Gastrocnemius medialis (tissue), 4 donors: ENCODE measurements around the gene MGRN1.

ENCODE experiments used
- POLR2A ChIP-seq, 2 donors: fragments of 450-650 bp; IDR thresholded peaks; one replicate each; pipeline ENCODE4 v1.6.1; 2017; ENCODE audit warnings: antibody characterized with exemption in 2 of 2, mild to moderate bottlenecking in 2 of 2, moderate library complexity in 2 of 2
- TF ChIP-seq, protein P1 (sequence below), 5 experiments: fragments of 450-650 bp in 3 of 5; fragments of 200-600 bp in 2 of 5; sonication (generic) in 2 of 5; IDR thresholded peaks in 4 of 5; conservative IDR thresholded peaks in 1 of 5; 1 replicate in 4 of 5; 2 replicates in 1 of 5; pipeline ENCODE4 v1.5.1; 2016 to 2019; ENCODE audit warnings: antibody characterized with exemption in 5 of 5, mild to moderate bottlenecking in 3 of 5, moderate library complexity in 3 of 5

DNA sequence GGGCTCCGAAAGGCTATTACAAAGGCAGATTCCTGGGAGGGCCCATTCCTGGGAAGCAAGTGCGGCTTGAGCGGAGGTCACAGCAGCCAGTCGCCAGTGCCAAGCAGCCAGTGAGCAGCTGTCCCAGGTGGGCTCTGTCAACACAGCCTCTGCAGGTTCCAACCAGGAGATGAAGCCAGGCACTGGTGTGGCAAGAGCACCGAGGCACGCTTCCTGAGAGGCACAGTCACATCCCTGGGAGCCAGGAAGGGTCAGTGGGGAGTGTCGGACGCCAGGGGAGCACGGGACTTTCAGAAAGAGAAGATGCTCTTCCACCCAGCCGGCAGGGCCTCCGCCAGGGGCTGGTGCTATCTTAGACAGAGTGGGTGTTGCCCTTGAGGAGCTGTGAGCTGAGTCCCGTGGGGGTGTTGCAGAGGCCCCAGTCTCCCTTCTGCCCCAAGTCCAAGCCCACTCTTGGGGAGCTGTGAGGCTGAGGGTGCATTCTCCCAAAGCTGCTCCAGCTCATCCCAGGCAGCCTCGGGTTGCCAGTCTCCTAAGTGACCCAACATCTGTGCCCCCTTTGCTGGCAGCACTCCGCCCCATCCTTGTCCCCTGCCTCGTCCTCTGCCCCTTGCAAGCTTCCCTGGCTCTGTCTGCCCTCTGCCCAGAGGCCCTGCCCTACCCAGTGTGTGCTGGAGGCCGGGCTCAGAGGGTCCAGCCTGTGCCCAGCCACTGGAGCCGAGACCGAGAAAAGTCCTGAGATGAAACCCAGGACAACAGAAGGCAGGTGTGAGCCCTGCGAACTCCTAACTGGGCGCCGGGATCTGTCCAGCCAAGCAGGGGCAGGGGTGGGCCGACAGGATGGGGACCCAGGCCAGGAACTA lies 16.6 kb upstream of the MGRN1 start:
- TF ChIP-seq, protein P1, sequence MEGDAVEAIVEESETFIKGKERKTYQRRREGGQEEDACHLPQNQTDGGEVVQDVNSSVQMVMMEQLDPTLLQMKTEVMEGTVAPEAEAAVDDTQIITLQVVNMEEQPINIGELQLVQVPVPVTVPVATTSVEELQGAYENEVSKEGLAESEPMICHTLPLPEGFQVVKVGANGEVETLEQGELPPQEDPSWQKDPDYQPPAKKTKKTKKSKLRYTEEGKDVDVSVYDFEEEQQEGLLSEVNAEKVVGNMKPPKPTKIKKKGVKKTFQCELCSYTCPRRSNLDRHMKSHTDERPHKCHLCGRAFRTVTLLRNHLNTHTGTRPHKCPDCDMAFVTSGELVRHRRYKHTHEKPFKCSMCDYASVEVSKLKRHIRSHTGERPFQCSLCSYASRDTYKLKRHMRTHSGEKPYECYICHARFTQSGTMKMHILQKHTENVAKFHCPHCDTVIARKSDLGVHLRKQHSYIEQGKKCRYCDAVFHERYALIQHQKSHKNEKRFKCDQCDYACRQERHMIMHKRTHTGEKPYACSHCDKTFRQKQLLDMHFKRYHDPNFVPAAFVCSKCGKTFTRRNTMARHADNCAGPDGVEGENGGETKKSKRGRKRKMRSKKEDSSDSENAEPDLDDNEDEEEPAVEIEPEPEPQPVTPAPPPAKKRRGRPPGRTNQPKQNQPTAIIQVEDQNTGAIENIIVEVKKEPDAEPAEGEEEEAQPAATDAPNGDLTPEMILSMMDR (IDR thresholded peaks at IDR 0.05 in 4 of 5, conservative IDR thresholded peaks at IDR 0.05 in 1 of 5): no peak
- no peak for TF ChIP-seq POLR2A (IDR thresholded peaks at IDR 0.05)
